NCI-H748 (cell line): Measurements from ENCODE around the gene GPC4.

ENCODE experiments used
- DNase-seq: peaks from one replicate; lab custom pipeline; 2025; ENCODE audit not compliant: unreplicated experiment; lab: John Stamatoyannopoulos, UW

The GPC4 gene

DNA sequence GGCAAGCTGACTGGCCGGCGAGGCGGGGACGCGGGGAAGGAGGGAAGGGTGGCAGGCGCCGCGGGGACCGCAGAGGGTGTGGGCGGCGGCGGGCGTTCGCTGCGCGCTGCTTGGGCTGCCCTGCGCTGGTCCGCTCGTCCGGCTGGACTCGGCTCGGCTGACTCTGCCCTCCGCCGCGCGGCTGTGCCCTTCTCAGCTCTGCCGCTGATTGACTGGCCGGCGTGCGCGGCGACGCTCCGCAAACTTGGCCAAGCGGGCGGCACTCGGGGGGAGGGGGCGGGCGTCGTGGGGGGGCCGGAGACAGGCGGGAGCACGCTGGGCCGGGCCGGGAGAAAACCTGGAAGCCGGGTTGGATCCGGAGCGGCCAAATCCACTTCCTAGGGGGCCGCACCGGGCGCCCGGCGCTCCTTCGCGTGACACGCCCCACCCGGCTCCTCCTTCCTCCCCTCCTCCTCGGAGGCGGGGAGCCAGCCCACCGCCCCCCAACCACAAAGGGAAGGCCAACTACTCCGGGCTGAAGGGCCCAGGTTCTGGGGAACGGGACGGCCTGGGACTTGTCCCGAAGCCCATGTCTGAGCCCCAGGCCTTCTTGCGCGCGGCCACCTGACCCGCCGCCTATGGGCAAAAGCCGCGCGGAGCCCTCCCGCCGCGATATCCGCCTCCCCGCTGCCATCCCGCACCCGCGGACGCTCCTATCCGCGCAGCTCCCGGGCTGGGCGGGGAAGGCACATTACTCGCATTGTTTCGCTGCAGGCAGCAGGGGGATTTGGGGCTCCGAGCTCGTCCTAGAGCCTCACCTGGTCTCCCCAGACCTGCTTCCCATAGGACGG lies at the start of gene GPC4:
GPC4 (minus strand) TSS at position 214 of the 830 bp plus-strand sequence. CDS start 524 bp downstream, outside the sequence.
- peak; percentile 29 for DNase-seq

DNA sequence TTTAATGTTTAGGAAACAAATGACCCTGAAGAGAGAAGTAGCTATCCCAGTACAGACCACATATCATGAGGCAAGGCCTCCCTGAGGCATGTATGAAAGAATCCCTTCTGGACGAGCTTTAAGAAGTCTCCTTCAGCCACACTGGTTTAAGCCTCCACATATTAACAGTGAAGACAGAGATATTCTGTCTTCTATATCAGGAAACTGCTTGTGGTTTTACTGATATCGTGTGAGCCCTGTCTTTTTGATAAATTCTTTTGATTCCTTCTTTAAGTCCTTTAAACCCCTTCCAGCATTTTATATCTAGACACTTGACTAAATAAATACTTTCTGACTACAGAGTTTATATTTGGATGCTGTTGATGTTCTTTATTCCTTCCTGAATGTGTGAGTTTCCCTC lies 45.9 kb upstream of the GPC4 start:
- no peak for DNase-seq

DNA sequence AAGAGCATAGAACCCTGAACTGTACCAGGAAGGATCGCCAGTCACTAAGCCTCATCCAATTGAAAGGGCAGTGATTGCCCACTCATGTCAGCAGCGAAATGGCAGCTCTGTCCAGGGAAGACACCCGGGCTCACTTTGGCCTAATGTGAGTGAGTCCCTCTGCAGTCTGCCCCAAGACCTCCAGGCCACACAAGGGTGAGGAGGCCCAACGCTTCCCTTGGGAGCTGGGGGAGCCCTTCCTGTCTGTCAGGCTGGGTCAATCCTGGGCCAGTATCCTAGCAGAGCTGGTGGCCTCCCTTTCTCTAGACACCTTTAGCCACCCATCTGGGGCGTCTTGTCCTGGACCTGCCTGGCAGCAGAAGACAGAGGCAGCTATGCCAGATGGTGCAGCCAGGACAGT lies 39.6 kb upstream of the GPC4 start:
- no peak for DNase-seq

DNA sequence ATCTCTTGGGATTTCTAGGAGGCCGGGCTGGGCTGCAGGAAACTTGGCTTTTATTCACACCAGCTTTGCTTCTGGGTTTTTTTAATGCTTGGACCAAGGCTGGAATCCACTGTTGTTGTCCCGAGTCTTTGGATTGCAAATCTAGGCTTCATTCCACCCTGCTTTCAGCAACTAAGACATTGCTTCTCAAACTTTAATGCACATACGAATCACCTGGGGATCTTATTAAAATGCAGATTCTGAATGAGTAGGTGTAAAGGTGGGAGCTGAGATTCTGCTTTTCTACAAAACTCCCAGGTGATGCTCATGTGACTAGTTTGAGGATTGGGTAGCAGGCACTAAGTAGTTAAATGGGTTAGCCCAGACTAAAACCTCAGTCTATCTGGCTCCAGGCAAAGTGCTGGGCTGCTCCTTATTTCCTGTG lies 39.2 kb upstream of the GPC4 start:
- DNase-seq, result no peak

GRCh38 chrX:133448512-133449076 lies 33.3 kb upstream of the GPC4 start:
- no peak for DNase-seq

- DNase-seq, result no peak
Measured at GRCh38 chrX:133444952-133445831, 29.9 kb upstream of the GPC4 start.

DNA sequence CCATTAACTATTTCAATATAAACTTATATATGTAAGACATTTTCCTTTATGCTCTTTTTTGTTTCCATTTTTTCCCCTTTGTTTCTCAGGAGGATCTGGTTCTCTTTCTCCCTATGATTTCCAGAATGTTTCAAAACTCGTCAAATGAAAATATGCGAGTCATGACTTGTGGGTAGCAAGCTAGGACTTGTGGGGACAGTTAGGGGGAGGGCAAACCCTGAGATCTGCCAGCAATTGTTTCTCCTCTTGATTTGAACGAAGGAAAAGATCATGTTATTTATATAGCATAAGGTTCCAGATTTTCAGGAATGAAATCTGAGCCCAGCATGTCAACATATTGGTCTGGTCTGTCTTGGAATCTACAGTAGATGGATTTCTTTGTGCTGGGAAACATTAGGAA lies 28.9 kb upstream of the GPC4 start:
- DNase-seq, result no peak

DNA sequence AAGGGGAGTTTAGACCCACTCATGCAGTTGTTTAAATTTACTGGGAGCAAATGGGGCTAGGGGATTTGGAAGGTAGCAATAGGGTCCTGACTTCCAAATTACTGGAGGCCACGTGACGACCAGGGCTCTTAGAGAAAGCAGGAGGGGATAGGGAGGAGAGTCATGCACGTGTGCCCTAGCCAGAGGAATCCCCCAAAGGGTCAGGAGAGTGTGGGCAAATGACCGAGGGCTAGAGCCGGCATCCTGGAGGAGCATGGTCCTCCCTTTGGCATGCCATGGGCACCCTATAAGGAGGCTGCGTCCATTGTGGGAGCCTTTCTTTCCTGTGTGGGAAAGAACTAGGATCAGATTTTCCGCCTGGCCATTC lies 25.5 kb upstream of the GPC4 start:
- DNase-seq, result no peak

DNA sequence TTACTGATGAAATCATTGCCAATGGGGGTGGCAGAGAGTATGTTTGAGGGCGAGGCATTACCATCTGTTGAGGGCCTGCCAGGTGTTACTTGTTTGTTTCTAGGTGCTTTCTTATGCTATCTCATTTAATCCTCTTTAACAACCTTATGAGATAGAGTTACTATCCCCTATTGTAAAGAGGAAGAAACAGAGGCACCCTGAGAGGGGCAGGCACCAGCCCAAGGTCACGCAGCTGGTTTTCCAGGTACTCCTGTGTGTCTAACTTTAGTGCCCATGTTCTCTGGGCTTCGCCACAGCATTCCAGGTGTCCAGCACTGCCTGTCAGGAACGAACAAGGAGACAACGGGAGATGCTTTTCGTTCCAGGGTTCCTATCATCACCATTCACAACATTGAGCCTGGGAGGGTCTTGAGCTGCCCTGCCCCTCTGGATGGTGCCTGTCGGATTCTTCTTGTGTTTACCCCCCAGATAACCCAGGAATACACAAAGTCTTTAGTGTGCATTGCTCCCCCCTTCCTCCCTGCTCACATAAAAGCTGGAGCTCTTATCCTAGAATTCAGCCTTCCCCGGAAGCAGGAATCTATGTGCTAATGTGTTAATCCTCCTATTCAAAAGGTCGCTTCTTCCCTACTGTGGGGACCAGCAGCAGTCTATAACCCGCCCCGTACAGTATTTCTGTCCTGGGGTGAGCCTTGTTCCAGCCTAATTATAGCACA lies 24.9 kb upstream of the GPC4 start:
- no peak for DNase-seq

GRCh38 chrX:133437766-133438165 lies 22.5 kb upstream of the GPC4 start:
- DNase-seq, result no peak

GRCh38 chrX:133437356-133437755 lies 22.1 kb upstream of the GPC4 start:
- no peak for DNase-seq

- DNase-seq, result no peak
Measured at GRCh38 chrX:133435544-133436124, 20.3 kb upstream of the GPC4 start.

DNA sequence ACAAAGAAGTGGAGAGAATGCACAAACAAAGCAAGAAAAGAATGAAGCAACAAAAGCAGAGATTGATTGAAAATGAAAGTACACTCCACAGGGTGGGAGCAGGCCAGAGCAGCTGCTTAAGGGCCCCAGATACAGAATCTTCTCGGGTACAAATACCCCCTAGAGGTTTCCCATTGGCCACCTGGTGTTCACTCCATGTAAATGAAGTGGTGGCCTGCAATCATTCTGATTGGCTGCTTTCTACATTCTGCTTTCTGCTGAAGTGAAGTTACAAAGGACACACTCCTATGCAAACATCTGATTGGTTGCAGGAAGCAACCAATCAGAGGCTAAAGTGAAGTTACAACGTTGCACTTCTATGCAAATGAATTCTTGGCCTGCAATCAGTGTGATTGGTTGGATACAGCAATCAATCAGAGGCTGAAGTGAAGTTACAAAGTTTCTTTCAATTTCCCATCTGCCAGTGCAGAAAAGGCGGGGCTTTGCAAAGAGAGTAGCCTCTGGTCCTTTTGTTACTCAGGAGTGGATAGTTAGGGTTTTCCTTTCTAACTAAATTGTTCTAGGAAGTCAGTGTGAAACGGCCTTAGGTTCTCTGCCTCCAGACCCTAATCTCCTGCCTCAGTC lies 19.0 kb upstream of the GPC4 start:
- DNase-seq, result no peak

- no peak for DNase-seq
Measured at GRCh38 chrX:133419911-133420310, 4.6 kb upstream of the GPC4 start.

- no peak for DNase-seq
Measured at GRCh38 chrX:133418588-133418987, 3.3 kb upstream of the GPC4 start.

GRCh38 chrX:133417364-133417763 lies 2.1 kb upstream of the GPC4 start:
- DNase-seq, result no peak

- DNase-seq, result peak; percentile 32
Measured at GRCh38 chrX:133414406-133415275, 648 bp downstream of the GPC4 start.

DNA sequence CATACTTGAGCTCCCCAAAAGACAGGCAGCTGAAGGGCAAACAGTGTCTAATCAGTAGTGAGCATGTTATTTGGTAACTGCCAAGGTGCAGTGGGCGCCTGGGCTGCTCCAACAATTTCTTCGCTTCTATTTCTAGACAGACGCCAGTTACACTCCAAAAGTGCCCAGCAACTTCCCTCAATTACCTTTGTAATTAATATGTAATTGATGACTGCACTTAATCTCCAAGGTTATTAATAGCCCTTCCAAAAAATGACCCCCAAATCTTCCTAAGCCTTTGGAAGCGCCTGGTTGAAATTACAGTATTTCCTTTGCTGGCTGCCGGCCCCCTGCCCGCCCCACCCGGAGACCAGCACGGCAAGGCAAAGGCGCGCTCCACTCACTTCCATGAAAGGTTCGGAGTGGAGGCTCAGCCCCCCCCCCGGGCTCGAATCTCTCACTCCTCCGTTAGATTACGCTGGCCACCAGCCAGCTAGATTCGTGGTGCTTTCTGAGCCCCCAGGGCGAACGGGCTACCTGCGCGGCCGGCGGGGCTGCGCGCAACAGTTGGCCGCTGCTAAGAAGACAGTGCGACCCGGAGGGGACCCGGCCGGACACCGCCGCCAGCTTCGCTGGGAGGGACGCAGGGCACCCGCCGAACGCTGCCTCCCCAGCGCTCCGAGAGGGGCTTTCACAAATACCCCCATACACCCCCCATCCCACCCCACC lies 1.9 kb downstream of the GPC4 start:
- DNase-seq, result peak; percentile 28

- DNase-seq, result no peak
Measured at GRCh38 chrX:133412665-133413064, 2.6 kb downstream of the GPC4 start.
